ENCODE data around the gene CDIPT.
A peak's percentile ranks its signal among the peaks of the same experiment; 100 is the strongest.
"Not testable (repeated sequence)": the region's sequence is repeated elsewhere in the genome, so short reads cannot be mapped to it uniquely, and the experiment has no call there.

CDIPT gene

GRCh38 chr16:29894352-29894751 lies 31.3 kb upstream of the CDIPT start:
- DNase-seq = no peak

- DNase-seq = peak; percentile 23
Observed at GRCh38 chr16:29893553-29893952, 30.5 kb upstream of the CDIPT start.

- no peak for DNase-seq
Observed at GRCh38 chr16:29892458-29892813, 29.4 kb upstream of the CDIPT start.

- DNase-seq = no peak
Observed at GRCh38 chr16:29891525-29892457, 28.8 kb upstream of the CDIPT start.

- not testable (repeated sequence) for DNase-seq
Observed at GRCh38 chr16:29889372-29889771, 26.3 kb upstream of the CDIPT start.

GRCh38 chr16:29883987-29884386 lies 21.0 kb upstream of the CDIPT start:
- DNase-seq = no peak

GRCh38 chr16:29881050-29881449 lies 18.0 kb upstream of the CDIPT start:
- no peak for DNase-seq

- DNase-seq = no peak
Observed at GRCh38 chr16:29878172-29878571, 15.1 kb upstream of the CDIPT start.

GRCh38 chr16:29877266-29877961 lies 14.4 kb upstream of the CDIPT start:
- DNase-seq = peak; percentile 93

GRCh38 chr16:29876594-29877249 lies 13.7 kb upstream of the CDIPT start:
- peak; percentile 37 for DNase-seq

- peak; percentile 39 for DNase-seq
Observed at GRCh38 chr16:29876217-29876593, 13.2 kb upstream of the CDIPT start.

GRCh38 chr16:29875206-29875605 lies 12.2 kb upstream of the CDIPT start:
- DNase-seq = no peak

GRCh38 chr16:29873319-29873718 lies 10.3 kb upstream of the CDIPT start:
- no peak for DNase-seq

GRCh38 chr16:29871822-29872546 lies 9.0 kb upstream of the CDIPT start:
- no peak for DNase-seq

GRCh38 chr16:29869067-29869466 lies 6.0 kb upstream of the CDIPT start:
- not testable (repeated sequence) for DNase-seq

GRCh38 chr16:29868396-29869009 lies 5.5 kb upstream of the CDIPT start:
- DNase-seq = peak; percentile 50

- no peak for DNase-seq
Observed at GRCh38 chr16:29864205-29864604, 1.2 kb upstream of the CDIPT start.

GRCh38 chr16:29863669-29863984 lies 601 bp upstream of the CDIPT start:
- DNase-seq = no peak

GRCh38 chr16:29862383-29862883 lies 593 bp downstream of the CDIPT start:
- peak; percentile 36 for DNase-seq

- no peak for DNase-seq
Observed at GRCh38 chr16:29860218-29860617, 2.8 kb downstream of the CDIPT start.

- no peak for DNase-seq
Observed at GRCh38 chr16:29858974-29859373, 4.1 kb downstream of the CDIPT start.

GRCh38 chr16:29858149-29858849 lies 4.7 kb downstream of the CDIPT start:
- DNase-seq = no peak

All from hematopoietic multipotent progenitor cell treated with erythropoietin and hydrocortisone succinate and interleukin-3 and kit ligand, for 6 days (in vitro differentiated cells).